OCI-LY7 (cell line): Measurements from ENCODE around the gene NDUFAF7. TPM values are rescaled to one million over a fixed set of nuclear protein-coding genes. Genes with fewer than 3 reads are reported as not detected.

ENCODE experiments used
- BruUV-seq: library from RNA; stranded (reverse); fragments of 400-500 nt; replicated peaks from 2 replicates; lab custom pipeline; 2021; lab: Mats Ljungman, UMichigan
- CTCF ChIA-PET: fragments of 300-600 bp; sonication (Branson Sonifier 250); formaldehyde crosslinking; loops from one replicate; lab custom pipeline; 2022; ENCODE audit warnings: antibody characterized with exemption; ENCODE audit not compliant: unreplicated experiment; lab: Charles Lee
- POLR2A ChIA-PET: fragments of 300-600 bp; sonication (Branson Sonifier 250); formaldehyde crosslinking; loops from one replicate; lab custom pipeline; 2022; ENCODE audit warnings: antibody characterized with exemption; lab: Charles Lee
- DNase-seq: peaks from one replicate; pipeline ENCODE4 v3.0.0-alpha.2; 2015; ENCODE audit warnings: low spot score
- H2AFZ ChIP-seq: fragments of 200-600 bp; sonication (generic), shearing (Covaris generic); 2 replicates; pipeline ENCODE4 v1.6.1; 2014; ENCODE audit warnings: mild to moderate bottlenecking, antibody characterized with exemption, low read length, moderate library complexity
- H3K27ac ChIP-seq: fragments of 200-600 bp; sonication (generic); 2 replicates; pipeline ENCODE4 v1.5.1; 2014; ENCODE audit warnings: mixed run types, low read depth, mild to moderate bottlenecking, moderate library complexity, low read length, inconsistent platforms; ENCODE audit not compliant: poor library complexity, severe bottlenecking
- H3K36me3 ChIP-seq: fragments of 200-600 bp; sonication (generic); 2 replicates; pipeline ENCODE4 v1.6.1; 2014; ENCODE audit warnings: mild to moderate bottlenecking, antibody characterized with exemption, low read length, moderate library complexity, mixed read lengths; ENCODE audit not compliant: insufficient read depth
- H3K4me1 ChIP-seq: fragments of 200-600 bp; sonication (generic); 2 replicates; pipeline ENCODE4 v1.5.1; 2014; ENCODE audit warnings: mild to moderate bottlenecking, low read length; ENCODE audit not compliant: insufficient read depth, poor library complexity, severe bottlenecking
- H3K4me2 ChIP-seq: fragments of 200-600 bp; sonication (generic); 2 replicates; pipeline ENCODE4 v1.6.1; 2014; ENCODE audit warnings: mild to moderate bottlenecking, low read length
- H3K4me3 ChIP-seq: fragments of 200-600 bp; sonication (generic); 2 replicates; pipeline ENCODE4 v1.5.1; 2014; ENCODE audit warnings: mild to moderate bottlenecking, low read depth, low read length; ENCODE audit not compliant: poor library complexity, severe bottlenecking
- H3K79me2 ChIP-seq: fragments of 200-600 bp; sonication (generic); 2 replicates; pipeline ENCODE4 v1.6.1; 2016; ENCODE audit warnings: low read depth, mild to moderate bottlenecking, low read length, moderate library complexity, mixed read lengths; ENCODE audit not compliant: insufficient read depth
- H3K9me2 ChIP-seq: fragments of 200-600 bp; sonication (generic); 2 replicates; pipeline ENCODE4 v1.6.1; 2016; ENCODE audit warnings: mild to moderate bottlenecking, low read length, mixed read lengths; ENCODE audit not compliant: insufficient read depth
- H3K9me3 ChIP-seq: fragments of 200-600 bp; sonication (generic); 2 replicates; pipeline ENCODE4 v1.6.1; 2014; ENCODE audit warnings: mild to moderate bottlenecking, mixed run types, low read length, mixed read lengths
- H4K20me1 ChIP-seq: fragments of 200-600 bp; sonication (generic); 2 replicates; pipeline ENCODE4 v1.6.1; 2014; ENCODE audit warnings: mild to moderate bottlenecking, antibody characterized with exemption, low read length, moderate library complexity, mixed read lengths; ENCODE audit not compliant: insufficient read depth
- CTCF ChIP-seq: fragments of 200-600 bp; sonication (generic); conservative IDR thresholded peaks from 2 replicates; pipeline ENCODE4 v1.5.1; 2014; ENCODE audit warnings: mild to moderate bottlenecking, antibody characterized with exemption, low read length, moderate library complexity, mixed read lengths
- EZH2phosphoT487 ChIP-seq: fragments of 200-600 bp; sonication (generic); IDR thresholded peaks from 2 replicates; pipeline ENCODE4 v1.6.1; 2018; ENCODE audit warnings: low read depth, borderline replicate concordance, mild to moderate bottlenecking, mixed run types, antibody characterized with exemption, low read length, moderate library complexity, mixed read lengths
- intact Hi-C: fragments of 100-400 bp; cut with micrococcal nuclease; formaldehyde crosslinking; loops from one replicate; pipeline ENCODE4 v1.10.0; 2022; ENCODE audit not compliant: unreplicated experiment
- total RNA-seq, 2 experiments: library from RNA; depleted of rRNA in 1 of 2; stranded (reverse); fragments of >200 nt in 1 of 2; shearing (Covaris generic) in 1 of 2; gene quantifications; 2 replicates each; pipeline ENCODE4 v1.2.3, GENCODE V29; 2014 to 2022

Gene NDUFAF7
- total RNA-seq, 2 experiments from 2014 or later, result 23.3 to 26.0 TPM

DNA sequence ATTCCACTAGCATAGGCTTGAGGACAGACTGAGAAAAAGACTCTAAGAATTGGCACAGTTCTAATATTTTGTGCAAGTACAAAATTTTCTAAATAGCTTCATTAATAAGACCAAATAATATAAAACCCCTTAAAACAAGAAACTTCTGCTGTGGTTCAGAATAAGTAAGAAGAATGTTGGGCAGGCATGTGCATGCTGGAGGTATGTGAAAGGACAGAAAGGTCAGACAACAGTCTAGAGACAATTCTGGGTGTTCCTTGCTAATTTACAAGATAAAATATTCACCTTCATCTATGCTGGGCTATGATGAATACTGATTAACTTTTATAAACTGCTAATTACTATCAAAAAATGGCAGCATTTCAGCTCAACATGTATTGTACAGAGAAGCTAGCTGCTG is 20.2 kb upstream of the NDUFAF7 start:
- Histone ChIP-seq H3K4me1 (peaks cover 12% of the 10 kb centered on the region), H3K27ac (no peak overlapping the region), H3K9me2 (no peaks in the 10 kb centered on the region), H2AFZ (no peak overlapping the region), H3K79me2 (peaks cover 38% of the 10 kb centered on the region; the same call in 1 of the 2 replicates), H3K36me3 (peaks cover 99% of the 10 kb centered on the region), H3K4me3 (no peak overlapping the region), H4K20me1 (peaks cover 5% of the 10 kb centered on the region; the same call in 1 of the 2 replicates), H3K9me3 (peaks cover 22% of the 10 kb centered on the region), H3K4me2 (no peak overlapping the region)
- ChIA-PET CTCF (no interaction called here), POLR2A (interaction anchor here (1.0 to 2.2 kb wide), 3 partner anchors 14 to 22 kb away, joined by 3 to 7 read pairs (median 5); partner anchors contain the start of genes CEBPZ, CEBPZOS and NDUFAF7)
- intact Hi-C loops, result no loop called here
- DNase-seq, result no peak
- TF ChIP-seq EZH2phosphoT487, result no peak
- no peak for TF ChIP-seq CTCF
- no TSS peak for BruUV-seq

- POLR2A ChIA-PET, result interaction anchor here (2.0 to 2.2 kb wide), 2 partner anchors 15 to 20 kb away, joined by 5 to 7 read pairs; partner anchors contain the start of genes CEBPZ, CEBPZOS and NDUFAF7
- H3K79me2 ChIP-seq, result peaks cover 35% of the 10 kb centered on the region; the same call in 1 of the 2 replicates
- BruUV-seq, result no TSS peak
These were observed 19.5 kb upstream of the NDUFAF7 start for GRCh38 chr2:37211939-37212338.

More at GRCh38 chr2:37211939-37212338, 19.5 kb upstream of the NDUFAF7 start:
- H3K9me3 ChIP-seq, result peaks cover 22% of the 10 kb centered on the region
- no peak for DNase-seq
- H3K36me3 ChIP-seq, result peaks cover 99% of the 10 kb centered on the region
- no peak overlapping the region for H3K27ac ChIP-seq
- H2AFZ ChIP-seq, result no peak overlapping the region
- CTCF ChIA-PET, result no interaction called here
- no peaks in the 10 kb centered on the region for H3K9me2 ChIP-seq
- no peak overlapping the region for H3K4me2 ChIP-seq
- no peak overlapping the region for H3K4me3 ChIP-seq
- H3K4me1 ChIP-seq, result peaks cover 12% of the 10 kb centered on the region
- H4K20me1 ChIP-seq, result peaks cover 5% of the 10 kb centered on the region; the same call in 1 of the 2 replicates
- TF ChIP-seq CTCF (no peak), EZH2phosphoT487 (no peak)
- intact Hi-C loops, result no loop called here
